Loucy (cell line): Measurements from ENCODE around the gene ADORA2A.

Experiments used
- H2AFZ ChIP-seq: fragments of 200-600 bp; sonication (generic); 2 replicates; pipeline ENCODE4 v1.6.0; 2016; ENCODE audit warnings: antibody characterized with exemption, mild to moderate bottlenecking, low read length, moderate library complexity
- H3F3A ChIP-seq: fragments of 200-600 bp; 2 replicates; pipeline ENCODE4 v1.6.0; 2016; ENCODE audit warnings: antibody characterized with exemption, low read depth, mild to moderate bottlenecking
- H3K27me3 ChIP-seq: fragments of 200-600 bp; sonication (generic); 2 replicates; pipeline ENCODE4 v1.6.1; 2014; ENCODE audit warnings: low read length, mild to moderate bottlenecking; ENCODE audit not compliant: insufficient read depth, poor library complexity, severe bottlenecking
- H3K36me3 ChIP-seq: fragments of 200-600 bp; sonication (generic); 2 replicates; pipeline ENCODE4 v1.6.1; 2016; ENCODE audit warnings: low read length; ENCODE audit not compliant: insufficient read depth
- H3K4me1 ChIP-seq: fragments of 200-600 bp; sonication (generic); 2 replicates; pipeline ENCODE4 v1.5.1; 2014; ENCODE audit warnings: low read length, mild to moderate bottlenecking; ENCODE audit not compliant: insufficient read depth, poor library complexity, severe bottlenecking
- H3K4me2 ChIP-seq: fragments of 200-600 bp; sonication (generic); 2 replicates; pipeline ENCODE4 v1.6.0; 2014; ENCODE audit warnings: antibody characterized with exemption, low read length, low read depth, mild to moderate bottlenecking; ENCODE audit not compliant: poor library complexity, severe bottlenecking
- H3K4me3 ChIP-seq: fragments of 200-600 bp; sonication (generic); 2 replicates; pipeline ENCODE4 v1.5.1; 2014; ENCODE audit warnings: low read length, mild to moderate bottlenecking, mixed read lengths; ENCODE audit not compliant: poor library complexity, severe bottlenecking
- H3K79me2 ChIP-seq: fragments of 200-600 bp; sonication (generic); 2 replicates; pipeline ENCODE4 v1.6.1; 2014; ENCODE audit warnings: low read length; ENCODE audit not compliant: insufficient read depth
- H3K9ac ChIP-seq: fragments of 200-600 bp; sonication (generic); 2 replicates; pipeline ENCODE4 v1.6.0; 2014; ENCODE audit warnings: mild to moderate bottlenecking, low read depth, low read length, moderate library complexity; ENCODE audit not compliant: poor library complexity, severe bottlenecking
- H3K9me2 ChIP-seq: fragments of 200-600 bp; sonication (generic); replicated peaks from 2 replicates; pipeline ENCODE4 v1.6.1; 2016; ENCODE audit warnings: low read depth, low read length, mixed read lengths
- H3K9me3 ChIP-seq: fragments of 200-600 bp; sonication (generic); 2 replicates; pipeline ENCODE4 v1.6.1; 2014; ENCODE audit warnings: mild to moderate bottlenecking, antibody characterized with exemption, low read length, low read depth; ENCODE audit not compliant: insufficient read depth
- H4K20me1 ChIP-seq: fragments of 200-600 bp; sonication (generic); 2 replicates; pipeline ENCODE4 v1.6.0; 2014; ENCODE audit warnings: antibody characterized with exemption, low read length, mild to moderate bottlenecking; ENCODE audit not compliant: insufficient read depth, poor library complexity, severe bottlenecking
- EZH2phosphoT487 ChIP-seq: fragments of 200-600 bp; IDR thresholded peaks from 2 replicates; pipeline ENCODE4 v1.6.1; 2018; ENCODE audit warnings: antibody characterized with exemption, mild to moderate bottlenecking, moderate library complexity, borderline replicate concordance
- TF ChIP-seq, protein P1 (sequence below): fragments of 200-600 bp; sonication (generic); conservative IDR thresholded peaks from 2 replicates; pipeline ENCODE4 v1.5.1; 2014; ENCODE audit warnings: mild to moderate bottlenecking, antibody characterized with exemption, low read length

The ADORA2A gene

DNA sequence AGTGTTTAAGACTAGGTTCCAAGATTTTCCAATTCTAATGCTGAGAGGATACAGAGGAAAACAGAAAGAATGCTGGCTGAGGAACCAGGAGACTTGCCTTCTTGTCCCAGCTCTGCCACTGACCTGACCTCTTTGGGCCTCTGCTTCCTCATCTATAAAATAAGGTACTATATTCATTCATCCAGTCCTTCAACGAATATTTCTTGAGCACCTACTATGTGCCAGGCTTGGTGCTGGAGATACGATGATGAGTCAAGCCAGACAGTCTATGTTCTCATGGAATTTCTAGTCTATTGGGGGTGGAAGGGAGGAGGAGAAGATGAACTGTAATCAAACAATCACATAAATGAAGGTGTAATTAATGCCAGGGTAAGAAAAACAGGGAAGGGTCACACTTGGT, 39.9 kb downstream of the ADORA2A start:
- no peaks in the 10 kb centered on the region for H3K79me2 ChIP-seq
- H3F3A ChIP-seq: no peaks in the 10 kb centered on the region
- H4K20me1 ChIP-seq: no peaks in the 10 kb centered on the region
- 0 out of 2 replicates have a peak overlapping the region, but pooled peaks have one; percentile 52 for H2AFZ ChIP-seq
- H3K4me3 ChIP-seq: no peak overlapping the region
- no peaks in the 10 kb centered on the region for H3K27me3 ChIP-seq
- TF ChIP-seq, protein P1, sequence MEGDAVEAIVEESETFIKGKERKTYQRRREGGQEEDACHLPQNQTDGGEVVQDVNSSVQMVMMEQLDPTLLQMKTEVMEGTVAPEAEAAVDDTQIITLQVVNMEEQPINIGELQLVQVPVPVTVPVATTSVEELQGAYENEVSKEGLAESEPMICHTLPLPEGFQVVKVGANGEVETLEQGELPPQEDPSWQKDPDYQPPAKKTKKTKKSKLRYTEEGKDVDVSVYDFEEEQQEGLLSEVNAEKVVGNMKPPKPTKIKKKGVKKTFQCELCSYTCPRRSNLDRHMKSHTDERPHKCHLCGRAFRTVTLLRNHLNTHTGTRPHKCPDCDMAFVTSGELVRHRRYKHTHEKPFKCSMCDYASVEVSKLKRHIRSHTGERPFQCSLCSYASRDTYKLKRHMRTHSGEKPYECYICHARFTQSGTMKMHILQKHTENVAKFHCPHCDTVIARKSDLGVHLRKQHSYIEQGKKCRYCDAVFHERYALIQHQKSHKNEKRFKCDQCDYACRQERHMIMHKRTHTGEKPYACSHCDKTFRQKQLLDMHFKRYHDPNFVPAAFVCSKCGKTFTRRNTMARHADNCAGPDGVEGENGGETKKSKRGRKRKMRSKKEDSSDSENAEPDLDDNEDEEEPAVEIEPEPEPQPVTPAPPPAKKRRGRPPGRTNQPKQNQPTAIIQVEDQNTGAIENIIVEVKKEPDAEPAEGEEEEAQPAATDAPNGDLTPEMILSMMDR: no peak
- TF ChIP-seq EZH2phosphoT487: no peak
- H3K9me3 ChIP-seq: no peaks in the 10 kb centered on the region
- H3K9ac ChIP-seq: no peak overlapping the region
- peaks cover 22% of the 10 kb centered on the region for H3K4me1 ChIP-seq
- H3K9me2 ChIP-seq: no peaks in the 10 kb centered on the region
- no peaks in the 10 kb centered on the region for H3K36me3 ChIP-seq
- peak overlapping the region; percentile 29 for H3K4me2 ChIP-seq

DNA sequence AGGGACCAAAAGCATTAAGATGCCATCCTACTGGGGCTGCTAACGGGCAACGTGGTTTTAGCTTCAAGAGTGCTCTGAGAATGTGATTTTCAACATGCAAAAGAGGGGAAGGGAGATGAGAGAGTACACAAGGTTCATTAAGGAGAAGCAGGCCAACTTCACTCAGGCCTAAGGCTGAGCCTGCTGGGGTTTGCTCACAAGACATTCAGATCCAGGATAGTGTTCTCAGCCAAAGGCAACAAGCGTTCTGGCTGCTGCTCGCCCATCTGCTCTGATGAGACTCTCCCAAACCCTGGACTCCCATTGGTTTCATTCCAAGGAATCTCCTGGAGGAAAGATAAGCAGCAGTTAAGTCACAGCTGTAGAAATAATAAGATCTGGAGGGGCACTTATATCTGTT, 44.2 kb downstream of the ADORA2A start:
- Histone ChIP-seq H3K4me3 (no peak overlapping the region), H2AFZ (no peak overlapping the region), H3K79me2 (no peaks in the 10 kb centered on the region), H3K9me3 (no peaks in the 10 kb centered on the region), H3K9ac (no peak overlapping the region), H3F3A (no peaks in the 10 kb centered on the region), H3K4me2 (no peak overlapping the region), H3K27me3 (no peaks in the 10 kb centered on the region), H3K9me2 (no peaks in the 10 kb centered on the region), H3K36me3 (no peaks in the 10 kb centered on the region), H4K20me1 (no peaks in the 10 kb centered on the region), H3K4me1 (peaks cover 9% of the 10 kb centered on the region)
- TF ChIP-seq, protein P1: no peak
- TF ChIP-seq EZH2phosphoT487: no peak

DNA sequence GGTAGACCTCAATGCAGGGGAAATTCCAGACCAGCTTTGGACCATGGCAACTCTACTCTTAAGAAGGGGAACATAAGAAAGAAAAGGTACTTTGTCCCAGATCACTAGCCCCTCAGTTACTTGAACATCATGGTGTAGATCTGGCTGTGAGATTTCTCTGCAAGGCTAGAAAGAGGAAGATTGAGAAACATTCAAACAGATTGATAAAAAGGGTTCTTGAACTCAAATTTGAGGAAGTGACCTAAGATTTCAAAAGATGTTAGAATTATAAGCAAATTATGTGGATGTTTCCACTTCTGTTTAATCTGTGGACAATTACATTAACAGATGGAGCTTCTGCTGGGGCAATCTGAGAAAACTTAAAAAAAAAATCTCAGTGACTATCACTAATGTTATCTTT, 45.9 kb downstream of the ADORA2A start:
- Histone ChIP-seq H3K79me2 (no peaks in the 10 kb centered on the region), H3K27me3 (no peaks in the 10 kb centered on the region), H4K20me1 (no peaks in the 10 kb centered on the region), H3K4me2 (no peak overlapping the region), H3K36me3 (no peaks in the 10 kb centered on the region), H3K4me1 (no peaks in the 10 kb centered on the region), H2AFZ (no peak overlapping the region), H3K9me3 (no peaks in the 10 kb centered on the region), H3K4me3 (no peak overlapping the region), H3F3A (no peaks in the 10 kb centered on the region), H3K9me2 (no peaks in the 10 kb centered on the region), H3K9ac (no peak overlapping the region)
- TF ChIP-seq EZH2phosphoT487: no peak
- TF ChIP-seq, protein P1: no peak
